Central memory CD8-positive, alpha-beta T cell (primary cell): ENCODE data around the gene PELI1.

ENCODE experiments used
- ATAC-seq: fragments of 150-1000 bp; cut with Tn5 transposase; replicated peaks from 2 replicates; pipeline ENCODE4 v1.10.0; 2022; ENCODE audit warnings: mild to moderate bottlenecking, moderate FRiP score, moderate number of reproducible peaks; ENCODE audit not compliant: poor library complexity, severe bottlenecking; ENCODE audit errors: extremely low read depth
- DNase-seq, 2 donors: peaks; one replicate each; pipeline ENCODE4 v3.0.0; 2021; ENCODE audit warnings: low spot score in 2 of 2
- H3K27ac Mint-ChIP-seq: one replicate; pipeline ENCODE4 v1.8.0; 2022; ENCODE audit warnings: low read depth, mild to moderate bottlenecking, moderate library complexity, mixed read lengths
- H3K27me3 Mint-ChIP-seq: one replicate; pipeline ENCODE4 v1.8.0; 2022; ENCODE audit warnings: mixed read lengths
- H3K36me3 Mint-ChIP-seq: one replicate; pipeline ENCODE4 v1.8.0; 2022; ENCODE audit warnings: mild to moderate bottlenecking, moderate library complexity, mixed read lengths; ENCODE audit not compliant: insufficient read depth
- H3K4me1 Mint-ChIP-seq: one replicate; pipeline ENCODE4 v1.8.0; 2022; ENCODE audit warnings: mixed read lengths
- H3K4me3 Mint-ChIP-seq: one replicate; pipeline ENCODE4 v1.8.0; 2022; ENCODE audit warnings: mild to moderate bottlenecking, moderate library complexity, mixed read lengths
- H3K9me3 Mint-ChIP-seq: one replicate; pipeline ENCODE4 v1.8.0; 2022; ENCODE audit warnings: mixed read lengths

The PELI1 gene

DNA sequence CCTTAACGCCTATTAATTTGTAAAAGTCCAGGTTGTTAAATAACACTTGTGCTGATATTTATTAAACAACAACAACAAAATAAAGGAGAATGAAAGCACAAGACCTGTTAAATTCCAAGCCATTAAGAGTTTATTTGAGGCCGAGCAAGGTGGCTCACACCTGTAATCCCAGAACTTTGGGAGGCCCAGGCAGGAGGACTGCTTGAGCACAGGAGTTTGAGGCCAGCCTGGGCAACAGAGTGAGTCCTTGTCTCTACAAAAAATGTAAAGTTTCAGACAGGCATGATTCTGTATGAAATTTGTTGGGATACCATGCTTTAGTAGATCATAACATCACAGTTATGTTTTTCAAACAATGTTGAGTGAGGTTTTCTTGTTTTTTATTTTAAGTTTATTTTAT, 17.1 kb downstream of the PELI1 start:
- H3K27me3 Mint-ChIP-seq = no peaks in the 10 kb centered on the region
- H3K36me3 Mint-ChIP-seq = peaks cover 9% of the 10 kb centered on the region
- H3K4me1 Mint-ChIP-seq = peaks cover 14% of the 10 kb centered on the region
- DNase-seq (no peak), ATAC-seq (no peak)
- H3K9me3 Mint-ChIP-seq = no peaks in the 10 kb centered on the region
- H3K4me3 Mint-ChIP-seq = no peak overlapping the region
- H3K27ac Mint-ChIP-seq = no peak overlapping the region

DNA sequence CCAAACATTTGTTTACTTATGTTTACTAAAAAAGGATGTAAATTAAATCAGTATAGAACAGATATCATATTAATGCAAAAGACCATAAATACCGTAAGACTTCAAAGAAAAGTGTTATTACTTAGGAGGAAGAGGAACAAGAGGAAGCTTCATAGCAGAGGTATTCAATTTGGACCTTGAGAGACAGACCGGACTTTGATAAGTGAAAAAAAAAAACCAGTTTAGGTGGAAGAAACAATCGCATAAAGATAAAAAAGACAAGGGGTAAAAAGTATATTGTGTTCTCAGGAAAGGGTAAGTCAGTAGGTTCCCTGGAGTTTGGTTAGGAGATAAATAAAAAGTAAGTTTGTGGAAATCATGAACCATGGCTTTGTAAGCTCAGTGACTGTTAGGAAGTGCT, 17.6 kb downstream of the PELI1 start:
- H3K36me3 Mint-ChIP-seq = peaks cover 7% of the 10 kb centered on the region
- H3K9me3 Mint-ChIP-seq = no peaks in the 10 kb centered on the region
- H3K4me1 Mint-ChIP-seq = peaks cover 10% of the 10 kb centered on the region
- H3K27ac Mint-ChIP-seq = no peak overlapping the region
- no peaks in the 10 kb centered on the region for H3K27me3 Mint-ChIP-seq
- H3K4me3 Mint-ChIP-seq = no peak overlapping the region
- DNase-seq (no peak), ATAC-seq (no peak)

DNA sequence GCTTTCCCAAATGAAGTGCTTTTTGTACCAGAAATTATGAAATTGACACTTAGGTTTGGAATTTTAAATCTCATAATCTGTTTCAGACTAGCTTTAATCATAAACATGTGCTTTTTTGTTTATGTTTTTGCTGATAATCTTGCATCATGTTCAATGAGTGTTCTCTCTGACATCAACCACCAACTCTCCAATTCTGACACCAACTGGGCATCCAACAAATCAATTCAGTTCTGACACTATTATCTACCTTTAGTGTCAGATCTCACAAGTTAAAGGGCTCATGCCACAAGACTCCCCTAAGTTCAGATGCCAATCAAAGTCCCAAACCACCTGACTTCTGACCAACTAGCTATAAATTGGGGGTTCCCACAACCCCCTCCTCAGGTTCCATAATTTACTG, 19.6 kb downstream of the PELI1 start:
- H3K36me3 Mint-ChIP-seq = peaks cover 8% of the 10 kb centered on the region
- peaks cover 10% of the 10 kb centered on the region for H3K4me1 Mint-ChIP-seq
- no peaks in the 10 kb centered on the region for H3K27me3 Mint-ChIP-seq
- no peaks in the 10 kb centered on the region for H3K9me3 Mint-ChIP-seq
- H3K27ac Mint-ChIP-seq = no peak overlapping the region
- DNase-seq (no peak), ATAC-seq (no peak)
- H3K4me3 Mint-ChIP-seq = no peak overlapping the region

DNA sequence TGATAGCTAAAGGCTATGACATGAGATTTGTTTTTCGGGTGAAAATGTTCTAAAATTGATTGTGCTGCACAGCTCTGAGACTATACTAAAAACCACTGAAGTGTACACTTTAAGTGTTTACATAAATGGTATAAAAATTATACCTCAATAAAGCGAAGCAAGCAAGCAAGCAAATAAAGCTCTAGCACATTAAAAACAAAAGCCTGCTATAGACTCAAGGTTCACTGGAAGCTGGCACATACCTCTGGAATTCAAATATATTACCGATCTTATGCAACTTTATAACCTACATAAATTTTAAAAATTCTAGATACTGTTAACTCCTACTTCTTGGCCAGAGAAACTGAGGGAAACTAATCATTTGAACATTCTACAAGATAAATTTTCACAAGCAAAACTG, 20.1 kb downstream of the PELI1 start:
- peaks cover 8% of the 10 kb centered on the region for H3K36me3 Mint-ChIP-seq
- no peak overlapping the region for H3K4me3 Mint-ChIP-seq
- no peak for DNase-seq
- H3K4me1 Mint-ChIP-seq = peaks cover 10% of the 10 kb centered on the region
- no peaks in the 10 kb centered on the region for H3K9me3 Mint-ChIP-seq
- H3K27me3 Mint-ChIP-seq = no peaks in the 10 kb centered on the region
- H3K27ac Mint-ChIP-seq = no peak overlapping the region
- no peak for ATAC-seq

DNA sequence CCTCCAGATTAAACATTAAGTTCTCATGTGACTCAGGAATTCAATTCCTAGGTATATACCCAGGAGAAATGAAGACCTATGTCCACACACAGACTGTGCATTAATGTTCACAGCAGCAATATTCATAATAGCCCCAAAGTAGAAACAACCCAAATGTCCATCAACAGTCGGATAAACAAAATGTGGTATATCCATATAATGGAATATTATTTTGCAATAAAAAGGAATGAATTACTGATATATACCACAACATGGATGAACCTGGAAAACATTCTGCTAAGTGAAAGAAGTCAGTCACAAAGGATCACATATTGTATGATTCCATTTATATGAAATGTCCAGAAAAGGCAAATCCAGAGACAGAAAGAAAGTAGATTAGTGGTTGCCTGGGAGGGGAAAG, 20.5 kb downstream of the PELI1 start:
- H3K4me1 Mint-ChIP-seq = peaks cover 8% of the 10 kb centered on the region
- DNase-seq = no peak
- ATAC-seq = no peak
- no peaks in the 10 kb centered on the region for H3K27me3 Mint-ChIP-seq
- H3K36me3 Mint-ChIP-seq = peaks cover 7% of the 10 kb centered on the region
- no peaks in the 10 kb centered on the region for H3K9me3 Mint-ChIP-seq
- no peak overlapping the region for H3K4me3 Mint-ChIP-seq
- no peak overlapping the region for H3K27ac Mint-ChIP-seq

DNA sequence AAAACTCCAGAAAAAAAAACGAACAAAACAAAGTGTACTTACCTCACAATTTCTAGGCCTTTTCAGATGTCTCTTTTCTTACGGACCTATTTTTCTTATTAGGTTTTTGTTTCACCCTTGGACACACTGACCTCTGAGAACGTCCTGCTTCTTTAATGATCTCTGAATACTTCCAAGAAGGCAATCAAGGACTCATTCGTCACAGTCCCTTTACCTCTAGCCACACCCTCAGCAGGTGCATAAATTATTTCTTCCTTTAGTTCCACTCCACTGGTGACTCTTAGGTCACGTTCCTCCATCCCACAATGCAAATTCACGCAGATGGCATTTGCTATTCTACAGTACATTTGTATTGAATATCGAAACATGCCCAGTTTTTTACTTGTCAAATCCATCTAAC, 21.9 kb downstream of the PELI1 start:
- Mint-ChIP-seq H3K36me3 (peaks cover 5% of the 10 kb centered on the region), H3K4me3 (no peak overlapping the region), H3K27me3 (no peaks in the 10 kb centered on the region), H3K27ac (no peak overlapping the region), H3K4me1 (peaks cover 4% of the 10 kb centered on the region), H3K9me3 (no peaks in the 10 kb centered on the region)
- DNase-seq (no peak), ATAC-seq (no peak)

DNA sequence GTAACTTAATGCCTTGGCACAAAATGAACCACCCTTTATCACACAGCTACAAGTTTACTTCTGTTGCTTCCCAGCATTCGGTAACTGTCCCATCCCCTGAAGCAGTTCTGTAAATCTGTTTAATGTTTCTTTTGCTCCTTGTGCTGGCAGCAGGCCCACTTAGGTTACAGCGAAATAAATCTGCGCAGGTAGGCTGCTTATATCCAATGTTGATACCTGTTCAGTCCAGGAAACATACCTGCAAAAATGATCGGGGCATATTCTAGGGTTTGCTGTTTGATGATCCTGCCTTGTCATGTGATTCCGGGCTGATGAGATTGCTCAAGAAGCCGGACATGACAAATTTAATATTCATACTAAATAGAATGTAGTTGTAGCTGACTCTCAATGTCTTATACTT, 23.3 kb downstream of the PELI1 start:
- Mint-ChIP-seq H3K4me3 (no peak overlapping the region), H3K36me3 (peaks cover 2% of the 10 kb centered on the region), H3K9me3 (no peaks in the 10 kb centered on the region), H3K27me3 (no peaks in the 10 kb centered on the region), H3K4me1 (peaks cover 7% of the 10 kb centered on the region), H3K27ac (no peak overlapping the region)
- DNase-seq (no peak), ATAC-seq (no peak)

DNA sequence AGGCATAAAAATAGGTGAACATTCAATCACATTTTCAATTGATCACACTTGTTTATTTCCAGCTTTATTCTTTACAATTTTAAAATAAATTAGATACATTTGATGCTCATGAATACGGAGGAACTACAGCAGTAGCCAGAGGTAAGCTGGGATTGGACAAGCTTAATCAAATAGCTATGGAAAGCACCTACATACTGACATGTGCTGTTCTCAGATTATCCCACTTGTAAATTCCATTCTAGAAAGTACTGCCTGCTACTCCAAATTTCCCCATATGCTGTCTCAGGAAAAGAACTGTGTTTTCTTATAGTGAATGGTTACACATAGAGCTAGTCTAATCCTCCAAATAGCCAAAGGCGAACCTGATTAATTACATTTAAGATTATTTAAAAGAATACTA, 24.2 kb downstream of the PELI1 start:
- Mint-ChIP-seq H3K36me3 (peaks cover 2% of the 10 kb centered on the region), H3K27ac (no peak overlapping the region), H3K4me1 (peaks cover 9% of the 10 kb centered on the region), H3K27me3 (no peaks in the 10 kb centered on the region), H3K9me3 (no peaks in the 10 kb centered on the region), H3K4me3 (no peak overlapping the region)
- ATAC-seq (no peak), DNase-seq (no peak)

DNA sequence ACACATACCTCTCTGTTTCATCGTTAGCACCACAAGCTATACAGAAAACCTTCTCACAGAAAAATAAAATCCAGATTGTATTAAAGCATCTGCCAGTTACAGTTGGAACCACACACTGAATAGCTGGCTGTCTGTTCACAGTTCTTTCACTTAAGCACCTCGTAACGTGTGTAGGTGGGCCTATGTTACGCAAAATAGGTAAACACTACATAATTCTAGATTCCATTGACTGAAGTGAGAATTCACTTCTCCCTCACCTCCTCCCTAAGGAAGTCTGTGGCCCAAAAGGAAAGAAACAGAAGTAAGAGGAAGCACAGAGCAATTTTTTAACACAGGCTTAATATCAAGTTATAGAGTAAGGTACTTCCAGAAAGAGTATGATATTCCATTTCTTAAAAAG, 24.9 kb downstream of the PELI1 start:
- Mint-ChIP-seq H3K4me1 (peaks cover 11% of the 10 kb centered on the region), H3K27me3 (no peaks in the 10 kb centered on the region), H3K36me3 (peaks cover 2% of the 10 kb centered on the region), H3K27ac (no peak overlapping the region), H3K4me3 (no peak overlapping the region), H3K9me3 (no peaks in the 10 kb centered on the region)
- ATAC-seq (no peak), DNase-seq (no peak)

DNA sequence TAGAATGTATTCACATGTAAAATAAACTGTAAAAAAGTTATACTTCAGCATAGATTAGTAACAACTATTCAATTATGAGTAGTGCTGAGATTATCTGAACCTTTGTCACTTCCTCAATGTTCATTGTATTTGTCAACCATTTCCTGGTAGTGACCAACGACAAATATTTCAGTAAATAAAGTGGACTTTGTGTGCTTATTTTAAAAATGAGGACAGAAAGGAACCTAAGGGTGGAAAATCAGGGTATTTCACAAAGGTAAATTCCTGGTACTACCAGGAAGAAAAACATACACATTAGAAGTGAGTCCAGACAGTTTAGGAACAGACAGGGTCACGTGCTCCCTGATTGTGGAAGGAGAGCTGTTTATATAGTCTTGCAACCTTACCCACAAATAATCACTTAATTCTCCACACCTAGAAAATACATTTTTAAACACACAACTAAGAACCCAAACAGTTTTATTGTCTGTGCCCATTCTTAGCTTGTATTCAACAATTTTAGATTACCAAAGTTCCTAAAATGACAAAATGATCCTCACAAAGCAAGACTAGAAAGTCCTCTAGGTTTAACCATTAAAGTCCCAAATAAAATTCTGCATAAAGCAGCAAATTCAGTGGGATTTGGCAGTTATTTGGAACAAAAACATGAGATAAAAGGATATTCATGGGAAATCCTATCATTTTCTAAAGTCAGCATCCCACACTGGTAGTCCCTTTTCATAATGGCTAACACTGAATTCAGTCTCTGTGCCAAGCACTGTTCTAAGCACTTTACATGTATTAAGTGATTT, 28.2 kb downstream of the PELI1 start:
- H3K36me3 Mint-ChIP-seq = peaks cover 2% of the 10 kb centered on the region
- H3K27ac Mint-ChIP-seq = no peak overlapping the region
- no peak for ATAC-seq
- H3K4me3 Mint-ChIP-seq = no peak overlapping the region
- no peaks in the 10 kb centered on the region for H3K27me3 Mint-ChIP-seq
- peaks cover 19% of the 10 kb centered on the region for H3K4me1 Mint-ChIP-seq
- DNase-seq = no peak
- H3K9me3 Mint-ChIP-seq = no peaks in the 10 kb centered on the region

DNA sequence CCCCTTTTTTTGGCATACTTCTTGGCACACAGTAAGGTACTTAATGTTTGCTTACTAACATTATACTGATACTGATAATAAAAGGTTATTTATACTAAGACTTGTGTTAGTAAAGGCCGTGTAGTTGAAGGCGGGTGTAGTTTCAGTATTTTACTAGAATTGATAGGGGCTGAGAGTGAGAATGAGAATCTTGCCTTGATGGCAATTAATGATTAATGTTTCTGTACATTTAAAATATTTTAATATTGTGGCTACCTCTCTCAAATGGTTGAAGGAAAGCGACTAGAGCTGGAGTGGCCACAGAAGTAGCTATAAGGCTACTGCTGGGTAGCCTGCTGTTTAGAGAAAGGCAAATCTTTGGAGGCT, 29.3 kb downstream of the PELI1 start:
- Mint-ChIP-seq H3K36me3 (no peaks in the 10 kb centered on the region), H3K9me3 (no peaks in the 10 kb centered on the region), H3K27ac (no peak overlapping the region), H3K4me1 (peaks cover 19% of the 10 kb centered on the region), H3K27me3 (no peaks in the 10 kb centered on the region), H3K4me3 (no peak overlapping the region)
- DNase-seq (no peak), ATAC-seq (no peak)

DNA sequence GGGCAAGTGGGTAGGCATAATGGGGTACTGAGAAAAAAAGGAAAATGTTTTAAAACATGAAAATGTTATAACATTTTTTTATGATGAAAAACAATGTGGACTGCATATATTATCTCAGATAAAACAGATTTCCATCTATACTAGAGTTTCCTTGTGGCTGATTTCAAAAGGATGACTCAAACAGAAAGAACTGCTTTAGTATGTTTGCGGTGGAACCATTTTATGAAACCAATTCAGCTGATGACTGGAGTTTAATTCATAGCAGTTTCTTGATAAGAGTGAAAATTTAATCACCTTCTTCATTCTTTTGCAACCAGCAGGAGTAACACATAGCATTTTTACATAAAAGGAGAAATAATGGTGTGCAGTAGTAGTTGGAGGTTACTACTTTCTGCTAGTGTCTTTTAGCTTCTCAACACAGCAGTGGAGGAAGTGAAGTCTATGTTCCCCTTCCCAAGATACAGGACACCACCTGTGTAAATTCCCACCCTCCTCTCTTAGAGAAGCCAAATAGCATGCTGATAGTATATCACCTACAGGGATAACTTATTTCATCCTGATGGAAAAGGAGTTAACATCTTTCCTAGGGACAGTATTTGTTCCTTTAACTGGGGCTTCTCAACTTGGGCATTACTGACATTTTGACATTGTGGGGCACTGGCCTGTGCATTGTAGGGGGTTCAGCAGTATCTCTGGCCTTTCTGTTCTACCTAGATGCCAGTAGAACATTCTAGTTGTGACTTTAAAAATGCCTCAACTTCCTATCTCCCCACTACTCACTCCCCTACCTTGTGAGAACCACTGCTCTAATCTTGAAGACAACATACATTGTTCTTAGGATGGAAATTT, 29.9 kb downstream of the PELI1 start:
- no peaks in the 10 kb centered on the region for H3K27me3 Mint-ChIP-seq
- H3K4me1 Mint-ChIP-seq = peaks cover 19% of the 10 kb centered on the region
- H3K27ac Mint-ChIP-seq = no peak overlapping the region
- DNase-seq (no peak), ATAC-seq (peak; percentile 62)
- no peaks in the 10 kb centered on the region for H3K36me3 Mint-ChIP-seq
- H3K4me3 Mint-ChIP-seq = no peak overlapping the region
- no peaks in the 10 kb centered on the region for H3K9me3 Mint-ChIP-seq

DNA sequence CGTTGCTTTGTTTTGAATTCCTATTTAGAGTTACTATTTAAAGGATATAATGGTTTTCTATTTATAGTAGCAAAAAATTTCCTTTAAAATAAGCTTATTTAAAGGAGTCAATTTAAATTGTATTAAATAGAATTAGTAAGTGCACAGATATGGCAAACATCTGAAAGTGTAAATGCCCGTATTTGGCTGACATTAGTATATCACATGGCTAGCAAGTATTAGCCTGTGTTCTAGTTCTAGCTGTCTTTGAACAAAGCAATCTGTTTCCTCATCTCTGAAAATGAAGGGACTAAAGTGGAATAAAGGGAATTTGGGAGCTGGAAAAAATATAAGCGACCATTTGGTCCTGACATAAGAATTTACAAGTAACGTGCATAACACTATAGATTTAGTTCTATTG, 32.2 kb downstream of the PELI1 start:
- no peak for ATAC-seq
- no peak for DNase-seq
- Mint-ChIP-seq H3K27ac (no peak overlapping the region), H3K36me3 (no peaks in the 10 kb centered on the region), H3K4me3 (no peak overlapping the region), H3K9me3 (no peaks in the 10 kb centered on the region), H3K27me3 (no peaks in the 10 kb centered on the region), H3K4me1 (peaks cover 19% of the 10 kb centered on the region)
